Left colon (tissue), 2 donors: ENCODE results near the gene FYB1. TPM values are rescaled to one million over a fixed set of nuclear protein-coding genes. Genes with fewer than 3 reads are reported as not detected.

Experiments used
- total RNA-seq, 2 donors: library from RNA; stranded (reverse); fragmentation: NEBNext Ultra II Directional; extraction: Animal tissue kit (Norgen Biotek cat#: 25700); gene quantifications; one replicate each; pipeline ENCODE4 v1.2.1, GENCODE V29; 2021
- donor health status: DM: no; HTN: no; CAD: no.
- donor health status: DM: yes; HTN: yes; CAD: no.

FYB1 gene
- total RNA-seq, 2 donors from 2014 or later: 7.3 to 10.8 TPM

Other genes with a start within 250 kb of the FYB1 start
- gene RICTOR, start 145.2 kb downstream of the FYB1 start, total RNA-seq: 10 to 100 TPM; 22.6 to 31.0 TPM
- not detected for gene C9, start 144.9 kb upstream of the FYB1 start, total RNA-seq
- 10 to 100 TPM; 38.5 to 61.6 TPM for gene DAB2, start 205.4 kb upstream of the FYB1 start, total RNA-seq